ENCODE results near the gene ILKAP. TPM values are rescaled to one million over a fixed set of nuclear protein-coding genes. Genes with fewer than 3 reads are reported as not detected.

The ILKAP gene
- total RNA-seq, 6 experiments from 2014 or later: 27.3 to 34.3 (median 28.6) TPM

DNA sequence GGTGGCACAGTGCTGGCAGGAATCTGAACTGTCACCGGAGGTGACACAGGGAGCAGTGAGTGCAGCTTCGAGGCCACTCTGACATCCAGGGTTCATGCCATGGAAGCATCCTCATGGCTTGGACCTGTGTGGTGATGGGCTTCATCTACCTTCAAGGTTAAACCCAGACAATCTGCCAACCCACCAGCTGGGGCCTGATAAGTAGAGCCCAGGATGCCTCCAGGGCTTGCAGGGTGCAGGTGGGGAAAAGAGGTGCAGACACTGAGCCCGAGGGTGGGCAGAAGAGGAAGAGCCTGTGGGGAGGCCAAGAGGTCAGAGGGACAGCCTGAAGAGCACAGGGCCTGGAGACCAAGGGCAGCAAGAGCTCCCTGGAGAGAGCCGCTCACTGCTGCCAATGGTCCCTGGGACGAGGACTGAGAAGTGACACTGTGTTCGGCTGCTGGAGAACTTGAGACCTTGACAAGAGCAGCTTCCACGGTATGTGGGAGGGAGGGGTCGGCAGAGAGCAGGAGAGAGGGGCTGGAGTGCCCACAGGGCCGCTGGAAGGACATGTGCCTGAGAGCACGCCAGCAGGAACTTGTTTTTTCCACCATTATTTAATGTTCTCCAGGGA lies 44.5 kb upstream of the ILKAP start:
- no peaks in the 10 kb centered on the region for H3K9me3 Mint-ChIP-seq
- H3K4me3 Mint-ChIP-seq: no peak overlapping the region
- no peak for DNase-seq
- TF ChIP-seq CTCF (IDR thresholded peaks at IDR 0.05): no peak
- H3K36me3 Mint-ChIP-seq (ENCODE audit: low read depth): peaks cover 14% of the 10 kb centered on the region
- no peaks in the 10 kb centered on the region for H3K4me1 Mint-ChIP-seq (ENCODE audit: low read depth)
- no peak overlapping the region for H3K27ac Mint-ChIP-seq
- H3K27me3 Mint-ChIP-seq (ENCODE audit: insufficient read depth): peaks cover 2% of the 10 kb centered on the region; the same call in 1 of the 2 replicates

GRCh38 chr2:238247002-238247822 lies 43.7 kb upstream of the ILKAP start:
- H3K9me3 Mint-ChIP-seq: no peaks in the 10 kb centered on the region
- H3K4me3 Mint-ChIP-seq: no peak overlapping the region
- no peak overlapping the region for H3K27ac Mint-ChIP-seq
- peaks cover 2% of the 10 kb centered on the region; the same call in 1 of the 2 replicates for H3K27me3 Mint-ChIP-seq (ENCODE audit: insufficient read depth)
- no peaks in the 10 kb centered on the region for H3K4me1 Mint-ChIP-seq (ENCODE audit: low read depth)
- DNase-seq: no peak
- TF ChIP-seq CTCF (IDR thresholded peaks at IDR 0.05): no peak
- peaks cover 14% of the 10 kb centered on the region for H3K36me3 Mint-ChIP-seq (ENCODE audit: low read depth)

DNA sequence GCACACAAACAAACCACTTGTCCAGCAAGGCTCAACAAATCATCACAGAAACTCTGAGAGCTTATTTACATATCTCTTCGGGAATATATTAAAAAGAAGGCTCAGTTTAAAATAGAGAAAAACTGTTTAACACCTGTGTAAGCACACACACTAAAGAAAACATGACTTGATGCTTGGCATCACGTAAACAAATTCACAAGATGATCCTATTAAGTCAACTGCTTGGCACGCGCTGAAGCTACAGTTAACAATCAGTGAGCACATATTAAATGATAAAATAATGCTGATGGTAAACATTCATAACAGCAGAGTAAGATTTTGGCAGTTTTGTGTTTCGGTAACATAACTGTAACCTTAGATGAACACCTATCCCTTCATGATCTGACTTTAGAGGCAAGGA lies 40.7 kb upstream of the ILKAP start:
- Mint-ChIP-seq H3K27ac (no peak overlapping the region), H3K4me1 (ENCODE audit: low read depth) (no peaks in the 10 kb centered on the region), H3K4me3 (no peak overlapping the region), H3K9me3 (no peaks in the 10 kb centered on the region), H3K27me3 (ENCODE audit: insufficient read depth) (peaks cover 4% of the 10 kb centered on the region; the same call in 1 of the 2 replicates), H3K36me3 (ENCODE audit: low read depth) (peaks cover 6% of the 10 kb centered on the region; the same call in 1 of the 2 replicates)
- TF ChIP-seq CTCF (IDR thresholded peaks at IDR 0.05): no peak
- no peak for DNase-seq

- Mint-ChIP-seq H3K27me3 (ENCODE audit: insufficient read depth) (peaks cover 4% of the 10 kb centered on the region; the same call in 1 of the 2 replicates), H3K4me3 (no peak overlapping the region), H3K27ac (no peak overlapping the region), H3K9me3 (no peaks in the 10 kb centered on the region), H3K36me3 (ENCODE audit: low read depth) (peaks cover 6% of the 10 kb centered on the region; the same call in 1 of the 2 replicates), H3K4me1 (ENCODE audit: low read depth) (no peaks in the 10 kb centered on the region)
- no peak for TF ChIP-seq CTCF (IDR thresholded peaks at IDR 0.05)
- DNase-seq: no peak
These were observed 40.1 kb upstream of the ILKAP start for GRCh38 chr2:238243496-238244076.

DNA sequence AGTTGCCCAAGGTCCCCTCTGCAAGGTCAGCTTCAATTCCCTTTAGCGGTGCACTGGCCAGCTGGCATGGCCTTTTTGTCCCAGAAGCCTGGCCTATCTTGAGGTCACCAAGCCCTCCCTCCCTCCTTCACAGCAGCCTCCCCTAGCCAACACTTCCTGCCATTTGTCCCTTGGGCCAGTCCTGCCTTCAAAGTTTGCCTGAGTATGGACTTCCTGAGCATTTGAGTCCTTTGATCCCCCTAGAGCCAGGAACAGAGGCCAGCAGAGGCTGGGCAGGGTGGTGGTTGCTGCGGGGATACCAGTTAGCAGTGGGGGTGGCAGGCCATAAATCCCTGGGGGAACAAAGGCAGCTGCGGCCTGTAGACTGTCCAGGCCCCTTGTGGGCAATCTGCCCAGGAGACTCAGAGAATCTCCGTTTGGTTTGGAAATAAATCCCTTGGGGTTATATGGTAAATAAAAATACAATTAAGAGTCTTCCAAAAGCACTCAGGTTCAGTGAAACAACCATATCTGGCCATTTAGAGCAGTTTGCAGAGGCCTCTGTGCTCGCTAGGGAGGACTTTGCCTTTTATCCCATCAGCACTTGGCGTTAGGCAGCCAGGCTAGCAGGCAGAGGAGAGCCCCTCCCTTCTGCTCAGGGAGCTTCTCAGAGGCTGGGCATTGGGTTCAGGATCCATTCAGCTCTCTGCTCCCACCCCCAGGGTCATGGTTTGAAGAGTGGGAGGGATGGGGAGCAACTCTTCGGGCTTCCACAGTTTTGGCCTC lies 39.4 kb upstream of the ILKAP start:
- Mint-ChIP-seq H3K27ac (no peak overlapping the region), H3K36me3 (ENCODE audit: low read depth) (peaks cover 6% of the 10 kb centered on the region; the same call in 1 of the 2 replicates), H3K9me3 (no peaks in the 10 kb centered on the region), H3K4me3 (no peak overlapping the region), H3K4me1 (ENCODE audit: low read depth) (no peaks in the 10 kb centered on the region), H3K27me3 (ENCODE audit: insufficient read depth) (peaks cover 8% of the 10 kb centered on the region)
- no peak for TF ChIP-seq CTCF (IDR thresholded peaks at IDR 0.05)
- no peak for DNase-seq

Measured in HFFc6 (cell line).